Tibial nerve (tissue), 4 donors: ENCODE results near the gene CALHM3.

Experiments
- EP300 ChIP-seq, 2 donors: sonication (generic); formaldehyde crosslinking; IDR thresholded peaks; one replicate each; pipeline ENCODE4 v1.6.1; 2017; ENCODE audit warnings: antibody characterized with exemption in 2 of 2, mild to moderate bottlenecking in 1 of 2
- POLR2A ChIP-seq, 2 donors: fragments of 450-650 bp; IDR thresholded peaks; one replicate each; pipeline ENCODE4 v1.6.1; 2017; ENCODE audit warnings: antibody characterized with exemption in 2 of 2, mild to moderate bottlenecking in 2 of 2, moderate library complexity in 2 of 2
- TF ChIP-seq, protein P1 (sequence below), 5 experiments: fragments of 200-600 bp in 3 of 5; fragments of 450-650 bp in 2 of 5; sonication (generic) in 3 of 5; IDR thresholded peaks; one replicate each; pipeline ENCODE4 v1.5.1; 2016 to 2019; ENCODE audit warnings: antibody characterized with exemption in 5 of 5, mild to moderate bottlenecking in 3 of 5, moderate library complexity in 2 of 5

DNA sequence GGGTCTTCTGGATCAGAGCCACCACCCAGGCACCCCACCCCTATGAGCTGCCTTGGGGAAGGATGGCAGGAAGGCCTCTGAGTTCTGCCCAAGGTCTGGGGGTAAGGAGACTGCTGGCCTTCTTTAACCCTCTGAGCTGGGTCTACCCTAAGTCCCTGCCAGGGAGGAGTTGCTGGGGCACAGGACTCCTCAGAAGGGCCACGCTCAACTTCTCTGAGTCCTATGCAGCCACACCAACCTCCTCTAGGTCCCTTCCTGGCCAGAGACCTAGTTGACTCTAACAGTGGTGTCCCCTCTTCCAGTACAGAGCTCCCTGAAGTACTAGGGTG, 11.9 kb upstream of the CALHM3 start:
- TF ChIP-seq, protein P1, sequence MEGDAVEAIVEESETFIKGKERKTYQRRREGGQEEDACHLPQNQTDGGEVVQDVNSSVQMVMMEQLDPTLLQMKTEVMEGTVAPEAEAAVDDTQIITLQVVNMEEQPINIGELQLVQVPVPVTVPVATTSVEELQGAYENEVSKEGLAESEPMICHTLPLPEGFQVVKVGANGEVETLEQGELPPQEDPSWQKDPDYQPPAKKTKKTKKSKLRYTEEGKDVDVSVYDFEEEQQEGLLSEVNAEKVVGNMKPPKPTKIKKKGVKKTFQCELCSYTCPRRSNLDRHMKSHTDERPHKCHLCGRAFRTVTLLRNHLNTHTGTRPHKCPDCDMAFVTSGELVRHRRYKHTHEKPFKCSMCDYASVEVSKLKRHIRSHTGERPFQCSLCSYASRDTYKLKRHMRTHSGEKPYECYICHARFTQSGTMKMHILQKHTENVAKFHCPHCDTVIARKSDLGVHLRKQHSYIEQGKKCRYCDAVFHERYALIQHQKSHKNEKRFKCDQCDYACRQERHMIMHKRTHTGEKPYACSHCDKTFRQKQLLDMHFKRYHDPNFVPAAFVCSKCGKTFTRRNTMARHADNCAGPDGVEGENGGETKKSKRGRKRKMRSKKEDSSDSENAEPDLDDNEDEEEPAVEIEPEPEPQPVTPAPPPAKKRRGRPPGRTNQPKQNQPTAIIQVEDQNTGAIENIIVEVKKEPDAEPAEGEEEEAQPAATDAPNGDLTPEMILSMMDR (IDR thresholded peaks at IDR 0.05): no peak
- TF ChIP-seq POLR2A (IDR thresholded peaks at IDR 0.05) (no peak), EP300 (IDR thresholded peaks at IDR 0.05) (no peak)
